MM.1S (cell line): ENCODE results near the gene MAST3.

Source experiments
- EZH2 ChIP-seq: fragments of 300-600 bp; sonication (generic); optimal IDR thresholded peaks from 2 replicates; pipeline ENCODE3; 2017; ENCODE audit warnings: low read depth, mild to moderate bottlenecking, antibody characterized with exemption, low read length, mixed read lengths
- EZH2phosphoT487 ChIP-seq: fragments of 300-600 bp; sonication (generic); IDR thresholded peaks from 2 replicates; pipeline ENCODE4 v1.6.1; 2018; ENCODE audit warnings: antibody characterized with exemption, low read length
- TF ChIP-seq, protein P1 (sequence below): fragments of 300-600 bp; sonication (generic); IDR thresholded peaks from 2 replicates; pipeline ENCODE4 v1.5.1; 2016; ENCODE audit warnings: antibody characterized with exemption, low read length, mixed read lengths

DNA sequence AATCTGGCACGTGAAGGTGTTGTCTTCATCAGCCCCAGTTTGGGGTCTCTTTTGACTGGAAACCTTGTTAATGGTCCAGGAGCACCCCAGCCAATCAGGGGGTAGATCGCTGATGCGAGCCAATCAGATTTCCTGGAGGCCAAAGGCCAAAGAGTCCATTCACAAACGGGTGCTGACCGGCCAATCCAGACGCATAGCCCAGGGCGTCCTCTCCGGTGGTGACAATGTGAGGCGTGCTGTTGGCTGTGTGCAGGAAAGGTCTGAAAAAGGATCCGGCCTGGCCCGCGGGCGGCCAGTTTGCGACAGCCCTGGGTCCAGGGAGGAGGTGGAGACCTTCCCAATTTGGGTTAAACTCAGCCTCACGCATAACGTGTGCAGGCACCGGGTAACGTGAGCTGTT, 3.1 kb downstream of the MAST3 start:
- TF ChIP-seq, protein P1, sequence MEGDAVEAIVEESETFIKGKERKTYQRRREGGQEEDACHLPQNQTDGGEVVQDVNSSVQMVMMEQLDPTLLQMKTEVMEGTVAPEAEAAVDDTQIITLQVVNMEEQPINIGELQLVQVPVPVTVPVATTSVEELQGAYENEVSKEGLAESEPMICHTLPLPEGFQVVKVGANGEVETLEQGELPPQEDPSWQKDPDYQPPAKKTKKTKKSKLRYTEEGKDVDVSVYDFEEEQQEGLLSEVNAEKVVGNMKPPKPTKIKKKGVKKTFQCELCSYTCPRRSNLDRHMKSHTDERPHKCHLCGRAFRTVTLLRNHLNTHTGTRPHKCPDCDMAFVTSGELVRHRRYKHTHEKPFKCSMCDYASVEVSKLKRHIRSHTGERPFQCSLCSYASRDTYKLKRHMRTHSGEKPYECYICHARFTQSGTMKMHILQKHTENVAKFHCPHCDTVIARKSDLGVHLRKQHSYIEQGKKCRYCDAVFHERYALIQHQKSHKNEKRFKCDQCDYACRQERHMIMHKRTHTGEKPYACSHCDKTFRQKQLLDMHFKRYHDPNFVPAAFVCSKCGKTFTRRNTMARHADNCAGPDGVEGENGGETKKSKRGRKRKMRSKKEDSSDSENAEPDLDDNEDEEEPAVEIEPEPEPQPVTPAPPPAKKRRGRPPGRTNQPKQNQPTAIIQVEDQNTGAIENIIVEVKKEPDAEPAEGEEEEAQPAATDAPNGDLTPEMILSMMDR = no peak
- TF ChIP-seq EZH2 (no peak), EZH2phosphoT487 (no peak)
